ENCODE measurements around the gene TOPAZ1. TPM values are rescaled to one million over a fixed set of nuclear protein-coding genes. Genes with fewer than 3 reads are reported as not detected.
"Not testable (repeated sequence)": the region's sequence is repeated elsewhere in the genome, so short reads cannot be mapped to it uniquely, and the experiment has no call there.

The TOPAZ1 gene
- total RNA-seq, 1 donor from 2014 or later, result not detected

DNA sequence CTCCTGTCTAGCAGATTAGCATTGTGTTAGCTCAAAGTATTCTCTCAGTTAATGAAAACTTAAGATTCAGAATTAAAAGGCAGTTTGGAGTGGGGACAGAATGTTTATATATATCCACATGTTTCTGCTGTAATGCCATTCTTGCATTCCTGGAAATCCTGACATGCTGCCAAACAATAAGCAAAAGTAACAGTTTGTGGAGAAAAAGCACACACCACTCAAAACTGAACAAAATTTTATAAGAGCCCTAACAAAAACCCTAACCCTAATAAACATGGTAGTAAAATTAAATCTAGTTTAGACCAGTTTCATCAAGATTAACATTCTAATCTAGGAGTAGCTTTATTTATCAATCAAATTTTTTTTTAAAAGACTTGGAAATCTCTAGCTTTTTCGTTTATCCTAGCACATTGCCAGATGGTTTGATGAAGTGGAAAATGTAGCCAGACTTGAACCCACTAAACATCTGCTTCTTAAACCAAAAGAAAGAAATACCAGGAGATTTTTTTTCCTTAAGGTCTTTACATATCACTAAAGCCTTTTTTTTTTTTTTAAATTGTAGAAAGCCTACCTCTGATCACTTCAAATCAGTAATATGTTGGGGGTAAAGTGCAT lies 100.6 kb downstream of the TOPAZ1 start:
- peaks cover 26% of the 10 kb centered on the region for H3K79me2 ChIP-seq (ENCODE audit: insufficient read depth, low read length)
- Mint-ChIP-seq H3K27me3 (ENCODE audit: low read depth, unreplicated experiment) (no peaks in the 10 kb centered on the region), H3K9me3 (ENCODE audit: unreplicated experiment) (no peaks in the 10 kb centered on the region), H3K27ac (ENCODE audit: unreplicated experiment) (no peak overlapping the region), H3K4me3 (ENCODE audit: unreplicated experiment) (no peak overlapping the region), H3K4me1 (ENCODE audit: low read depth, unreplicated experiment) (peaks cover 19% of the 10 kb centered on the region), H3K36me3 (ENCODE audit: low read depth, unreplicated experiment) (peaks cover 4% of the 10 kb centered on the region)
- FAIRE-seq, result no peak
- no peak overlapping the region for H2AFZ ChIP-seq (ENCODE audit: low read depth, low read length)
- peaks cover 2% of the 10 kb centered on the region for H4K20me1 ChIP-seq (ENCODE audit: insufficient read depth, low read length)
- no peak overlapping the region for H3K4me3 ChIP-seq (ENCODE audit: insufficient read depth, low read depth, low read length)
- H3K27ac ChIP-seq (ENCODE audit: low read depth, low read length), result peak overlapping the region; percentile 39
- H3K4me2 ChIP-seq (ENCODE audit: low read length), result peak overlapping the region; percentile 40
- H3K36me3 ChIP-seq (ENCODE audit: insufficient read depth, low read length), result peaks cover 2% of the 10 kb centered on the region
- no peak for TF ChIP-seq EZH2 (IDR thresholded peaks at IDR 0.05; ENCODE audit: insufficient read depth, low read length)
- peak; percentile 75 for DNase-seq (ENCODE audit: low read depth)
- peaks cover 15% of the 10 kb centered on the region for H3K4me1 ChIP-seq (ENCODE audit: insufficient read depth, low read length)
- H3K9me3 ChIP-seq (ENCODE audit: insufficient read depth, low read depth, low read length), result no peaks in the 10 kb centered on the region
- H3K27me3 ChIP-seq (ENCODE audit: insufficient read depth, low read length), result no peaks in the 10 kb centered on the region
- no peak overlapping the region for H3K9ac ChIP-seq (ENCODE audit: low read length)

DNA sequence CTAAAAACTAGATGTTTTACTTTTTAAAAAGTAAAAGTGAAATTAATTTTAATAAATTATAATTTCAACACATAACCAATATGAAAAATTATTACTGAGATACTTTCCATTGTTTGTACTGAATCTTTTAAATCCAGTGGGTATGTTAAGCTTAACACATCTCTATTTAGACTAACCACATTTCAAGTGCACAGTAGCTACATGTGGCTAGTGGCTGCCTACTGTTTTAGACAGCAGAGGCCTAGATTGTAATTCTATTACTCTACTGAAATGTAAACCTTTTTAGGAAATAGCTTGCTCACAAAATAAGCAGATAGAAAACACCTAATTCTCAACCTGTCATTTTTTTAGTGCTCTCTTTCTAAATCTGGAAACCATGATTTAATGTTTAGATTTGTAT lies 101.7 kb downstream of the TOPAZ1 start:
- DNase-seq (ENCODE audit: low read depth) (no peak), FAIRE-seq (no peak)
- peaks cover 2% of the 10 kb centered on the region for H3K36me3 ChIP-seq (ENCODE audit: insufficient read depth, low read length)
- H2AFZ ChIP-seq (ENCODE audit: low read depth, low read length), result no peak overlapping the region
- no peak overlapping the region for H3K4me3 ChIP-seq (ENCODE audit: insufficient read depth, low read depth, low read length)
- peaks cover 2% of the 10 kb centered on the region for H4K20me1 ChIP-seq (ENCODE audit: insufficient read depth, low read length)
- Mint-ChIP-seq H3K27ac (ENCODE audit: unreplicated experiment) (no peak overlapping the region), H3K9me3 (ENCODE audit: unreplicated experiment) (no peaks in the 10 kb centered on the region), H3K36me3 (ENCODE audit: low read depth, unreplicated experiment) (peaks cover 4% of the 10 kb centered on the region), H3K4me3 (ENCODE audit: unreplicated experiment) (no peak overlapping the region), H3K27me3 (ENCODE audit: low read depth, unreplicated experiment) (no peaks in the 10 kb centered on the region), H3K4me1 (ENCODE audit: low read depth, unreplicated experiment) (peaks cover 15% of the 10 kb centered on the region)
- no peak overlapping the region for H3K27ac ChIP-seq (ENCODE audit: low read depth, low read length)
- H3K27me3 ChIP-seq (ENCODE audit: insufficient read depth, low read length), result no peaks in the 10 kb centered on the region
- peaks cover 26% of the 10 kb centered on the region for H3K79me2 ChIP-seq (ENCODE audit: insufficient read depth, low read length)
- no peaks in the 10 kb centered on the region for H3K9me3 ChIP-seq (ENCODE audit: insufficient read depth, low read depth, low read length)
- peaks cover 9% of the 10 kb centered on the region for H3K4me1 ChIP-seq (ENCODE audit: insufficient read depth, low read length)
- no peak overlapping the region for H3K9ac ChIP-seq (ENCODE audit: low read length)
- no peak overlapping the region for H3K4me2 ChIP-seq (ENCODE audit: low read length)
- no peak for TF ChIP-seq EZH2 (IDR thresholded peaks at IDR 0.05; ENCODE audit: insufficient read depth, low read length)
- TF ChIP-seq, protein P1, sequence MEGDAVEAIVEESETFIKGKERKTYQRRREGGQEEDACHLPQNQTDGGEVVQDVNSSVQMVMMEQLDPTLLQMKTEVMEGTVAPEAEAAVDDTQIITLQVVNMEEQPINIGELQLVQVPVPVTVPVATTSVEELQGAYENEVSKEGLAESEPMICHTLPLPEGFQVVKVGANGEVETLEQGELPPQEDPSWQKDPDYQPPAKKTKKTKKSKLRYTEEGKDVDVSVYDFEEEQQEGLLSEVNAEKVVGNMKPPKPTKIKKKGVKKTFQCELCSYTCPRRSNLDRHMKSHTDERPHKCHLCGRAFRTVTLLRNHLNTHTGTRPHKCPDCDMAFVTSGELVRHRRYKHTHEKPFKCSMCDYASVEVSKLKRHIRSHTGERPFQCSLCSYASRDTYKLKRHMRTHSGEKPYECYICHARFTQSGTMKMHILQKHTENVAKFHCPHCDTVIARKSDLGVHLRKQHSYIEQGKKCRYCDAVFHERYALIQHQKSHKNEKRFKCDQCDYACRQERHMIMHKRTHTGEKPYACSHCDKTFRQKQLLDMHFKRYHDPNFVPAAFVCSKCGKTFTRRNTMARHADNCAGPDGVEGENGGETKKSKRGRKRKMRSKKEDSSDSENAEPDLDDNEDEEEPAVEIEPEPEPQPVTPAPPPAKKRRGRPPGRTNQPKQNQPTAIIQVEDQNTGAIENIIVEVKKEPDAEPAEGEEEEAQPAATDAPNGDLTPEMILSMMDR (IDR thresholded peaks at IDR 0.05; ENCODE audit: insufficient read depth, low read depth, low read length), result no peak

DNA sequence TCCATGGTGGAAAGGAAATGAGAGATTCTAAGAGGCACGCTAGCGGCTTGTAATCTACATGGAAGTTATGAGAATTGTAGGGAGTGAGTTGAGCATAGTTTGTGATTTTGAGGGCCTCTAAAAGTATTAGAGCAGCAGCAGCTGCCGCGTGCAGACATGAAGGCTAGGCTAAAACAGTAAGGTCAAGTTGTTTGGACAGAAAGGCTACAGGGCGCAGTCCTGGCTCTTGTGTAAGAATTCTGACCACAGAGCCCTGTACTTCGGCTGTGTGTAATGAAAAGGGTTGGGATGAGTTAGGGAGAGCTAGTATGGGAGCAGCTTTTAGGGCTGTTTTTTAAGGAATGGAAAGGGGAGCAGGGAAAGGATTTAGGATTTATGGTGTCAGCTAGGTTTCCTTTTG lies 104.9 kb downstream of the TOPAZ1 start:
- not testable (repeated sequence) for H3K4me2 ChIP-seq (ENCODE audit: low read length); H3K27me3 ChIP-seq (ENCODE audit: insufficient read depth, low read length); H3K9me3 Mint-ChIP-seq (ENCODE audit: unreplicated experiment); H3K9ac ChIP-seq (ENCODE audit: low read length); H3K36me3 ChIP-seq (ENCODE audit: insufficient read depth, low read length); H3K36me3 Mint-ChIP-seq (ENCODE audit: low read depth, unreplicated experiment); H3K27ac Mint-ChIP-seq (ENCODE audit: unreplicated experiment); H3K79me2 ChIP-seq (ENCODE audit: insufficient read depth, low read length); H3K9me3 ChIP-seq (ENCODE audit: insufficient read depth, low read depth, low read length); H3K4me3 Mint-ChIP-seq (ENCODE audit: unreplicated experiment); H4K20me1 ChIP-seq (ENCODE audit: insufficient read depth, low read length); H3K4me1 ChIP-seq (ENCODE audit: insufficient read depth, low read length); H3K27ac ChIP-seq (ENCODE audit: low read depth, low read length); DNase-seq (ENCODE audit: low read depth); H2AFZ ChIP-seq (ENCODE audit: low read depth, low read length); FAIRE-seq; H3K4me3 ChIP-seq (ENCODE audit: insufficient read depth, low read depth, low read length); H3K27me3 Mint-ChIP-seq (ENCODE audit: low read depth, unreplicated experiment)
- peaks cover 12% of the 10 kb centered on the region for H3K4me1 Mint-ChIP-seq (ENCODE audit: low read depth, unreplicated experiment)

Measured in astrocyte (in vitro differentiated cells and primary cell).